ENCODE measurements around the gene GRM6.

DNA sequence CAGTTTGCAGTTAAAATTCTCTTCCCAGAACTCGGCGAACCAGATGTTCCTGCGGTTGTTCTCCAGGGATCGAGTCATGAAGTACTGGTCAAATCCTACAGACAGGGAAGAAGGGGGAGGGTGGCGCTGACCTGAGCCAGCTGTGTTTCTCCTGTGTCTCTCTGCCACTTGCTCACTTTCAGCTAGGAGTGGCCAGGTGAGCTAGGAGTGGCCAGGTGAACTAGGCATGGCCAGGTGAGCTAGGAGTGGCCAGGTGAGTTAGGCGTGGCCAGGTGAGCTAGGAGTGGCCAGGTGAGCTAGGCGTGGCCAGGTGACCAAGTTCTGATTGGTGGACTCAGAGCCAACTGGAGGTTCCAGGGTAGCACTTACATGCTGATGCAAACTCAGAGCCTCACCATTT, 5.8 kb downstream of the GRM6 start:
- TF ChIP-seq POLR2AphosphoS5 (IDR thresholded peaks at IDR 0.05; ENCODE audit: borderline replicate concordance, low read depth, low read length): no peak
- TF ChIP-seq EZH2 (IDR thresholded peaks at IDR 0.05): no peak
- TF ChIP-seq FOXP2 (optimal IDR thresholded peaks at IDR 0.05; ENCODE audit: control extremely low read depth, extremely low read length, insufficient read depth): no peak

All from SK-N-MC (cell line).